Esophagus muscularis mucosa (tissue), 4 donors: ENCODE measurements around the gene HIC1.

Experiments used
- CTCF ChIP-seq, 3 experiments: fragments of 200-600 bp in 2 of 3; fragments of 450-650 bp in 1 of 3; sonication (generic) in 2 of 3; IDR thresholded peaks; one replicate each; pipeline ENCODE4 v1.5.1; 2017 to 2019; ENCODE audit warnings: antibody characterized with exemption in 3 of 3, mild to moderate bottlenecking in 2 of 3, moderate library complexity in 1 of 3
- EP300 ChIP-seq: sonication (generic); formaldehyde crosslinking; IDR thresholded peaks from one replicate; pipeline ENCODE4 v1.6.1; 2017; ENCODE audit warnings: antibody characterized with exemption
- POLR2A ChIP-seq: fragments of 450-650 bp; IDR thresholded peaks from one replicate; pipeline ENCODE4 v1.6.1; 2017; ENCODE audit warnings: antibody characterized with exemption, moderate library complexity, mild to moderate bottlenecking, low read depth
- POLR2AphosphoS5 ChIP-seq, 2 donors: sonication (generic); formaldehyde crosslinking; IDR thresholded peaks; one replicate each; pipeline ENCODE4 v1.6.1; 2017; ENCODE audit warnings: antibody characterized with exemption in 2 of 2

- TF ChIP-seq POLR2AphosphoS5 (IDR thresholded peaks at IDR 0.05) (no peak), CTCF (IDR thresholded peaks at IDR 0.05) (no peak), EP300 (no peak), POLR2A (no peak)
Observed at GRCh38 chr17:2012499-2012898, 42.4 kb upstream of the HIC1 start.
